Measurements from ENCODE around the gene SLC6A17.

SLC6A17 gene

GRCh38 chr1:110205591-110206155, 55.4 kb downstream of the SLC6A17 start:
- DNase-seq = no peak

- DNase-seq = no peak
Measured at GRCh38 chr1:110206261-110206920, 56.1 kb downstream of the SLC6A17 start.

- peak; percentile 22 for DNase-seq
Measured at GRCh38 chr1:110207831-110208230, 57.5 kb downstream of the SLC6A17 start.

- no peak for DNase-seq
Measured at GRCh38 chr1:110208916-110209645, 58.8 kb downstream of the SLC6A17 start.

GRCh38 chr1:110209715-110210603, 59.7 kb downstream of the SLC6A17 start, which contains the start of gene KCNC4:
Gene KCNC4 (plus strand): TSS chr1:110210314. CDS start chr1:110211500, 1,186 bp downstream.
- peak; percentile 79 for DNase-seq

GRCh38 chr1:110210604-110211495, 60.6 kb downstream of the SLC6A17 start:
- peak; percentile 47 for DNase-seq

- DNase-seq = no peak
Measured at GRCh38 chr1:110211496-110212168, 61.3 kb downstream of the SLC6A17 start.

- no peak for DNase-seq
Measured at GRCh38 chr1:110212169-110213142, 62.2 kb downstream of the SLC6A17 start.

GRCh38 chr1:110213143-110213540, 62.8 kb downstream of the SLC6A17 start:
- DNase-seq = no peak

GRCh38 chr1:110214454-110215404, 64.4 kb downstream of the SLC6A17 start:
- no peak for DNase-seq

- DNase-seq = no peak
Measured at GRCh38 chr1:110215621-110216515, 65.6 kb downstream of the SLC6A17 start.

- DNase-seq = no peak
Measured at GRCh38 chr1:110216844-110217444, 66.7 kb downstream of the SLC6A17 start.

GRCh38 chr1:110218137-110218536, 67.8 kb downstream of the SLC6A17 start:
- DNase-seq = no peak

GRCh38 chr1:110218739-110219138, 68.4 kb downstream of the SLC6A17 start:
- DNase-seq = no peak

GRCh38 chr1:110220324-110220723, 70.0 kb downstream of the SLC6A17 start:
- no peak for DNase-seq

GRCh38 chr1:110221119-110221518, 70.8 kb downstream of the SLC6A17 start:
- no peak for DNase-seq

- no peak for DNase-seq
Measured at GRCh38 chr1:110223127-110223526, 72.8 kb downstream of the SLC6A17 start.

Measured in MV-4-11 (cell line).